CD4-positive, alpha-beta T cell treated with Interleukin-6 at 100 ng/mL for 8 hours (primary cell): ENCODE data around the gene P2RY11.
A peak's percentile ranks its signal among the peaks of the same experiment; 100 is the strongest.

Experiments used
- DNase-seq: peaks from one replicate; pipeline ENCODE4 v3.0.0-alpha.2; 2020; ENCODE audit warnings: mixed read lengths, low spot score

Gene P2RY11

DNA sequence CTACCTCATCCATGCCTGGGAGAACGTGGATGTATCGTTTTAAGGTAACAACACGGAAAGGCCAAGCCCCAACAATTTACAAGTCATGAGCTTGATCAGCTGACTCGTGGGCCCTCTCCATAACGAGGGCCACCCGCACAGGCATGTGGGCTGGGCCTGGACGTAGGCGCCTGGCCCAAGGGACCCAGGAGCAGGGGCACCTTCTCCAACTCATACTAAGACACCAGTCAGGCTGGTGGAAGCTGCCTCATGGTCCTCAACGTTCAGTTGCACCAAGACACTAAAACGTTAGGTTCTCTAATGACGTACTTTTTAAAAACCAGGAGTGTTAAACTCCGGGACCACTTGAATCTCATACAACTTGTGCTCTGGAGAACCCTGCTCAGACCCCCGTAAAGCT, 30.0 kb downstream of the P2RY11 start:
- DNase-seq, result no peak

DNA sequence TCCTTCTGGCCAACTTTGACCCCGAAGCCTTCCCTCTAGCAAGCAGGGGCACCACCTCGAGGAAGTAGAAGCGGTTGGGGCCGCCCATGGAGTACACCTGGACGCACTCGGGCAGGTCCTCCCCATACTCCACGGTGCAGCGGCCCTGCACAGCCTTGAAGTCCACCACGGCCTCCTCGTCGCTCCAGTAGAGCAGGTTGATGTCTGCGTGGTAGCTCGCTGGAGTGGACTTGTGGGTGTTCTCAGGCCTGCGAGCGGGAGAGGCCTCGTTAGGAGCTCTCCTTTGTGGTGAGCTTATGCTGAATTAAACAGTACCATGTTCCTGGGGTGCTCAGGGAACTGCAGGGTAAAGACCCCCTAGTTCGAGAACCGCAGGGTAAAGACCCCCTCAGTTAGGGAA, 30.5 kb downstream of the P2RY11 start:
- DNase-seq, result no peak

DNA sequence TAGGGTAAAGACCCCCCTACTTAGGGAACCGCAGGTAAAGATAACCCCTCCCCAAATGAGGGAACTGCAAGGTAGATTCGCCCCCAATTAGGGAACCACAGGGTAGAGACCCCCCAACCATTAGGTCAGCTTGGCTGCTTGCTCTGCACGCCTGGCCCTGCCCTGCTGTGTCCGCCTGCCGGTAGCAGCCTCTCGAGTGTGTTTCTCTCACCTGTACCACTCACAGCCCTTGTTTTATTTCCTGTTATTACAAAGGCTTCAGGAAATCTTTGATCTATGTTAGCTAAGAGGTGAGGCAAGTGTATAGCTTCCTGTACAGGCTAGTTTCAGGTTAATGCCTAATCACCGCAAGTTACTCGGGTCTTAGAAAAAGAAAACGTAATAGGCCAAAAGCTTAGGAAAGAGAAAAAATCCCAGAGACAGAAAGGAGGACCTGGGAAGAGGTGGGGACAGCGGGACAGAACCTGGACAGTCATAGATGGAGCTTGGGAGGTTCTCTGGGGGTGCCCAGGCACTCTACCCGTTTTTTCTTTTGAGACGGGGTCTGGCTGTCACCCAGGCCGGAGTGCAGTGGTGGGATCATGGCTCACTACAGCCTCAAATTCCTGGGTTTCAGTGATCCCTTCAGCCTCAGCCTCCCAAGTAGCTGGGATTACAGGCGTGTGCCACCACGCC, 31.3 kb downstream of the P2RY11 start:
- DNase-seq, result peak; percentile 84

DNA sequence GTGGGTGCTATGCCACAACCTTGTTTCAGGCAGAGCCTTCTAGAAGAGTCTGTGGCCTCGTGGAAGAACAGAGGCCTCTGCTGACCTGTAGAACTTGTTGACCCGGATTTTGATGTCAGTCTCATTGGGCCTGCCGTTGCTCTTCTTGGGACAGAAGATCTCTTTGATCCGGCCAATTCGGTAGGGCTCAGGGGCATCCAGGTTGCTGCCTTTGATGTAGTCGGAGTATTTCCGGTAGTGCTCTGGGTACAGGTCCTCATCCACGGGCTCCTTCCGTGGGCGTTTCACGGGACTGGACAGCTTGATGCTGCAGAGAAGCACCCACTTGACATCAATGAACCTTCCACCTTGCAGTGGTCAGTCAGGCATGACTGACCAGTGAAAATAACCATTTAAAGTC, 32.2 kb downstream of the P2RY11 start:
- peak; percentile 14 for DNase-seq

DNA sequence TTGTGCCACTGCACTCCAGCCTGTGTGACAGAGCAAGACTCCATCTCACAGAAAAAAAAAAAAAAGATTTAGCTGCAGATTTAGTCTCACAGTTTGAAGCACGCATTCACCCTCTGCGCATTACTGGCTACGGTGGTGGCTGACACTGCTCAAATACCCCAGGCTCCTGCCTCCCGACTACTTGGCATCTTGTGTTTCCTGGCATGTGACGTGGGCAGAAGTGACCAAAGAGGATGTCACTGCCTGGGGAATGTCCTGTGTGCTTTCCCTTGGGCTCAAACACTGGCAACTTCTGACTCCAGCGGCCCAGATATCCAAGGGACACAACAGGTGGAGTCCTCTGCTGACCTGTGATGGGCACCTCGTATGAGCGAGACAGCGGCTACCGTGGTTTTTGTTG, 32.9 kb downstream of the P2RY11 start:
- DNase-seq, result no peak

DNA sequence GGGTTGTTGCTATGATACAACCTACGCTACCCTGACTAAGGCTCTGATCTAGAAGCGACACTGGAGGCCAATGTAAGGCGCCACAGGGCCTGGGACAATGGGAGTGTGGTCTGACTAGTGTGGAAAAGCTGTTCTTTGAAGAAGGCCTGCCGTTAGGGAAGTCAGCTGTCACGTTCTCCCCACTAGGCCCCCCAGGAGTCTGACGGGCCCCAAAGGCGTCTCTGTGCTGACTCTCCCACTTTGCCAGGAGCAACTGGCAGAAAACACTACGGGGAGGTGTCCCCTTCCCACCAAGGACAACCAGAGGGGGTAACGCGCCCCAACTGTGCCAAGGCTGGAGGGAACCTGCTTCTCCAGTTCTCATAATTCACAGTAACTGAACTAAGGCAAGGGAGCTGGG, 33.5 kb downstream of the P2RY11 start:
- no peak for DNase-seq

DNA sequence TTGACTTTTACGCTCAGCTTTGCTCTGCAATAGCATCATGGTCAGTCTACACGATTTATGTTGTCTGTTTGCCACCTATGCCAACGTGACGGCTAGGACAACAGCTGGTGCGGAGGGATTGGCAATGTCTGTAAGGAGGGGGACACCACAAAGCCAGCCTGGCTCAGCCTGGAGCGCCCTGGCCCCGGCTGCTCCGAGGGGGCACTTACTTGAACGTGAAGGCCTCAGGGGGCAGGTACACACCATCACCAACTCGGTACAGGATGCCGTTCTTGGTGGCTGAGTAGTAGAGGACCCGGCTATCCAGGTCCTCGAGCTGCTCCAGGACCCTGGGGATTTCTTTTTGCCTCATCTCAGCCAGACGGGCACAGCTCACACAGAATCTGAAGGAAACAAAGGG, 34.6 kb downstream of the P2RY11 start:
- no peak for DNase-seq

DNA sequence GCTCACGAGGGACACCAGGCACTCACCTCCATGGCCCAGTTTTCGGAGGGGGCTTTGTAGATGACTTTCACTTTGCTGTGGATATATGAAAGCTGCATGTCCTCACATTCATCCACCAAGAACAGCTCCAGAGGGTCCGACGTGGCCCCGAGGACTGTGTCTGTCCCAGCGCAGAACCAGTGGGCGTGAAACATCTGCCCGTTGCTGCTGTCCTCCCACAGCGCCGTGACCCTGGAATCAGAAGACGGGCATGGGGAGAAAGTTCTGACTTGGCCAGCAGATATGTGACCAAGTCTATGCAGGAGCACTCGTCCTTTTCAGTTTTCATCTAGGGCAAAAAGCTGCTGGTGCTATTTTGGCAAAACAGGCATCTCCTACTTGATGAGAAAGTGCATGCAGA, 37.9 kb downstream of the P2RY11 start:
- DNase-seq, result no peak

DNA sequence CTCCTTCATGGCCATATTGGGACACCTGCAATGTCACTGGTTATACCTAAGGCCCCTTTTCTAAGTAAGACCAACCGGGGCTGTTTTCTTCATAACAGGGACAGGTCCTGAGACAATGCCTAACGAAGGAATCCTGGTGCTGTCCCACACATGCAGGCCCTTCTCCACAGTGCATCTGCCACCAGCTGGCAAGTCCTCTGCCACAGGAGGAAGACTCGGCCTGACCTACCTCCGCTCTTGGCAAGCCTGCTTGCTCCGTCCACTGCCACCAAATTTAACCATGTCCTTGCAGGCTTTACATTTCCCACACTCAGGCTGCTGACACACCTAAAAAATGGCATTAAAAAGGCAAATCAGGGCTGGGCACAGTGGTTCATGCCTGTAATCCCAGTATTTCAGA, 40.0 kb downstream of the P2RY11 start:
- no peak for DNase-seq

DNA sequence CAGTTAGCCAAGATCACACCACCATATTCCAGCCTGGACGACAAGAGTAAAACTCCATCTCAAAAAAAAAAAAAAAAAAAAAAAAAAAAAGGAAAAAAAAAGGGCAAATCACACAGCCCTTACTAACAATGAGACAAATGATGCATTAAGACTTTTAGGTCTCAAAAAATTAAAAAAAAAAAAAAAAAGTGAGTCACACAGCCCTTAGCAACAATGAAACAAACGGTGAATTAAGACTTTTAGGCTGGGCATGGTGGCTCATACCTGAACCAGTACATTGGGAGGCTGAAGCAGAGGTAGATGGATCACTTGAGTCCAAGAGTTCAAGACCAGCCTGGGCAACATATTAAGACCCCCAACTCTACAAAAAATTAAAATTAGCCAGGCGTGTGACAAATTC, 40.6 kb downstream of the P2RY11 start:
- no peak for DNase-seq

DNA sequence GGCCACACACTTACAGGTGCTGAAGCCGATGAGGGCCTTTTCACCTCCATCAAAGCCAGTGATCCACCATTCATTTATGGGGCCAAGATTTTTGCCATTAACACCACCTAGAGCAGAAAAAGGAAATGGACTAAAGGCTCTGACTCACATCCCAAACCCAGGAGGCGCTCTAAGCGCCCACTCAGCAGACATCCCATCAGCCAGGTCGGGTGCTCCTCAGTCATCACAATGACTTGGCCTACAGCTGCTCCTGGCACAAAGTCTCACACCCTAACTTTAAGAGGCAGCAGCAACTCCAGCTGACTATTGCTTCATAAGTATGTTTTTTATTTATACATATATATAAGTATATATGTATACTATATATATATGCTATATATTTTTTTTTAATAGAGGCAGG, 44.3 kb downstream of the P2RY11 start:
- DNase-seq, result no peak

DNA sequence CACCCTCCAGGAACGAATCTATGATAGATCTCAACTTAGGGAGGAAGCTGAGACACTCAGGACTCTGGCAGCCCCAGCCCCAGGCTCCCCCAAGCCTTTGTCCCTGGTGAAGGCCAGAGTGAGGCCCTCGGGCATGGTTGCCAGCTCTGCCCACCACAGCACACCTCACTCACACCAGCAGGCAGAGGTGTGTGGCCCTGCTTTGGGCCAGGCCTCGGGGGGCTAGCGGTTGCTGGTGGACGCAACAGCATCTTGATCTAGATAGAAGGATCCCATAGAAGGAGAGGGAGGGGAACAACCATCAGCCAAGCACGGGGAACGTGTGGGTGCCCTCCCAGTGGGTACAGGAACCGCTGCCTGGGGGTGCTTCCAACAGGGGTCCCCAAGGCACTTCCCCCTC, 46.6 kb downstream of the P2RY11 start:
- DNase-seq, result no peak

DNA sequence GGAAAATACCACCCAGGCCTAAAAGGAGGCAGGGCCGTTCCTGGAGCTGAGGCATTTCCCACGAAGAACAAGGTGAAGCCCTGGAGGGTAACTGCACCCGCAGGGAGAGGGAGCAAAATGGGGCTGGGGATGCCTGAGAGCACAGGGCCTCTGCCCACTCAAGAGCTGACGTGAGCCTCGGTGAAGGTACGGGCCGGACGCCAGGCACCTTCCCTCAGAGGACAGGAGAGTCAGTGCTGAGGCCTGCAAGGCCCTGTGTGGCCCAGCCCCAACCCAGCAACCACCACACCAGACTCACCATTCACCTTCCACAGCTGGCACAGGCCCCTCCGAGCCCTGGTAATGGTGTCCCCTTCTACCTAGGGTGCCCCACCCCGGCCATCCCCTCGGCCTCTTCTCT, 47.0 kb downstream of the P2RY11 start:
- no peak for DNase-seq

DNA sequence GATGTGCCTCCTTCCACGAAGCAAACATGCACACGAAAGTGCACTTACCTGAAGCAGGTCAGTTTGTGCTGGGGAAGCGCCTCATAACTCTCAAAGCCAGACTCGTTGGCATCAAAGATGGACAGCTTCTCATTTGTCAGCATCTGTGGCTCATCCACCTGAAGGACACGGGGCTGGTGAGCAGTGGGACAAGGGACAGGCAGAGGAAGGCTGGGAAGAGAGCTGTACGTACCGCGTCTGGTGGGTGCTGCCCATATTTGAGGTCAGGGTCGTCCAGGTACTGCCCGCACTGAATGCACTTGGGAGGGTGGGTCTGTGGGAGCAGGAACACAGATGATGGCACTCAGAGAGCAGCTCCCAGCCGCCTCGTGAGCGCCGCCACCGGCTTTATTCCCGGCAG, 48.1 kb downstream of the P2RY11 start:
- no peak for DNase-seq

DNA sequence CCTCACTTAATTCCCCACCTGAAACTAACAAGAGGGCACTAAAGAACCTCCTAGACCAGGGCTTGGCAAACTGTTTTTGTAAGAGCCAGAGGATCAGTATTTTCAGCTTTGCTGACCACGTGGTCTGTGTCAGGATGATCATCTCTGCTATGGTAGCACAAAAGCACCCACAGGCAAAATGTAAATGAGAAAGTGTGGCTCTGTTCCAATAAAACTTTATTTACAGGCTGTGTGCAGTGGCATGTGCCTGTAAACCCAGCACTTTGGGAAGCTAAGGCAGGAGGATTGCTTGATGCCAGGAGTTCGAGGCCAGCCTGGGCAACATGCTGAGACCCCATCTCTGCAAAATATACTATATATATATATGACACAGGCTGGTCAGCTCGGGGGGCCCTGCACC, 52.0 kb downstream of the P2RY11 start:
- DNase-seq, result no peak
